ENCODE measurements around the gene PAK1.

DNA sequence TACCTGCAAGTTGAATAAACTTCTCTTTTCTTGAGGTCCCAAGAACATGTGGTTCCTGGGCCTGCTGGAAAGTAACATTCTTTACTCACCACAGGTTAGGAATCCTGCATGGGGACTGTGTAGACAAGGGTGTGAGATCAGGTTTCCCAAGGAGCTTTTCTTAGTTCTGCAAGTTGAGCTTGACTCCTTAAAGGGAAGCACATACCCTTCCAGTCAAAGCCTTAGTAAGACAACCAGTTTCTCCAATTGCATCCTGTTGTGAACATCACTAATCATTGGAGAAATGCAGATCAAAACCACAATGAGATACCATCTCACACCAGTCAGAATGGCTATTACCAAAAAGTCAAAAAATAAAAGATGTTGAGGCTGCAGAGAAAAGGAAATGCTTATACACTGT lies 48.3 kb upstream of the PAK1 start:
- TF ChIP-seq, protein P1, sequence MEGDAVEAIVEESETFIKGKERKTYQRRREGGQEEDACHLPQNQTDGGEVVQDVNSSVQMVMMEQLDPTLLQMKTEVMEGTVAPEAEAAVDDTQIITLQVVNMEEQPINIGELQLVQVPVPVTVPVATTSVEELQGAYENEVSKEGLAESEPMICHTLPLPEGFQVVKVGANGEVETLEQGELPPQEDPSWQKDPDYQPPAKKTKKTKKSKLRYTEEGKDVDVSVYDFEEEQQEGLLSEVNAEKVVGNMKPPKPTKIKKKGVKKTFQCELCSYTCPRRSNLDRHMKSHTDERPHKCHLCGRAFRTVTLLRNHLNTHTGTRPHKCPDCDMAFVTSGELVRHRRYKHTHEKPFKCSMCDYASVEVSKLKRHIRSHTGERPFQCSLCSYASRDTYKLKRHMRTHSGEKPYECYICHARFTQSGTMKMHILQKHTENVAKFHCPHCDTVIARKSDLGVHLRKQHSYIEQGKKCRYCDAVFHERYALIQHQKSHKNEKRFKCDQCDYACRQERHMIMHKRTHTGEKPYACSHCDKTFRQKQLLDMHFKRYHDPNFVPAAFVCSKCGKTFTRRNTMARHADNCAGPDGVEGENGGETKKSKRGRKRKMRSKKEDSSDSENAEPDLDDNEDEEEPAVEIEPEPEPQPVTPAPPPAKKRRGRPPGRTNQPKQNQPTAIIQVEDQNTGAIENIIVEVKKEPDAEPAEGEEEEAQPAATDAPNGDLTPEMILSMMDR (IDR thresholded peaks at IDR 0.05), result no peak
- no peak for TF ChIP-seq POLR2A (IDR thresholded peaks at IDR 0.05)
